ENCODE measurements around the gene ANKRD13D.

DNA sequence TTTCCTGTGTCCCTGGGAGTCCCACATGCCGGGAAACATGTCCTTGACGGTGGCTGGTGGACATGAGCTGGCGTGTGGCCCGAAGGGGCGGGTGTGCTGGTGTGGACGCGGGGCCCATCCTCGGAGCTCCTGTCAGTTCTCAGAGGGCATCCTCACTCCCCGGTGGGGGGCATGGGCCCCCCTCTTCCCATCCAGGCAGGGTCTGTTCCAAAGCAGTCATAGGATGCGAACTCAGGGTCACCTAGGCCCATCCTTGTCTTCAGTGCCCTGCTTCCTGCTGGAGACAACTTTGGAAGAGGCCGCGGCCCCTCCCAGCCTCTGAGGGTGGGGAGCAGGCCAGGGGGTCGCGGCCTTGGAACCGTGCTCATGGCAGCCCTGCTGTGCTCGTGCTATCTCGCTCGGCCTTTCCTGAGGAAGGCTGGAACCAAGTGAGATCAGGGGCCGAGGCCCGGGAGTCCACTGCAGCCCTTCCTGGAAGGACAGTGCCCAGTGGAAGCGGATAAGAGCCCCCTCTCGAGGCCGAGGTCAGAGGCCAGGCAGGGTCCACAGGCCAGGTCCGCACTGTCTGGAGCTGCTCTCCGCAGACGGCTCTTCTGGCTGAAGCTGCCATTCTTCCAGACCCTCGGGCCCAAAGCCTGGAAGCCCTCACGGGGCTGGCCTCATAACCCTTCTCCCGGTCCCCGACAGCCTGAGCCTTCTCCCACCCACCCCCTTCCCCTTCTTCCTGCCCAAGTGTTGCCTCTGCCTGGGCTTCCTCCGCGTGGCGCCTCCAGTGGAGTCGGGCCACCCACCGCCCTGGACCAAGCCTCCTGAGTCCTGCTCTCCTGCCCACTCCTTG, 14.1 kb upstream of the ANKRD13D start:
- no peak for TF ChIP-seq POLR2A (IDR thresholded peaks at IDR 0.05)
- TF ChIP-seq, protein P1, sequence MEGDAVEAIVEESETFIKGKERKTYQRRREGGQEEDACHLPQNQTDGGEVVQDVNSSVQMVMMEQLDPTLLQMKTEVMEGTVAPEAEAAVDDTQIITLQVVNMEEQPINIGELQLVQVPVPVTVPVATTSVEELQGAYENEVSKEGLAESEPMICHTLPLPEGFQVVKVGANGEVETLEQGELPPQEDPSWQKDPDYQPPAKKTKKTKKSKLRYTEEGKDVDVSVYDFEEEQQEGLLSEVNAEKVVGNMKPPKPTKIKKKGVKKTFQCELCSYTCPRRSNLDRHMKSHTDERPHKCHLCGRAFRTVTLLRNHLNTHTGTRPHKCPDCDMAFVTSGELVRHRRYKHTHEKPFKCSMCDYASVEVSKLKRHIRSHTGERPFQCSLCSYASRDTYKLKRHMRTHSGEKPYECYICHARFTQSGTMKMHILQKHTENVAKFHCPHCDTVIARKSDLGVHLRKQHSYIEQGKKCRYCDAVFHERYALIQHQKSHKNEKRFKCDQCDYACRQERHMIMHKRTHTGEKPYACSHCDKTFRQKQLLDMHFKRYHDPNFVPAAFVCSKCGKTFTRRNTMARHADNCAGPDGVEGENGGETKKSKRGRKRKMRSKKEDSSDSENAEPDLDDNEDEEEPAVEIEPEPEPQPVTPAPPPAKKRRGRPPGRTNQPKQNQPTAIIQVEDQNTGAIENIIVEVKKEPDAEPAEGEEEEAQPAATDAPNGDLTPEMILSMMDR (IDR thresholded peaks at IDR 0.05): no peak

All from heart left ventricle (tissue), 13 donors.